Activated CD8-positive, alpha-beta memory T cell treated with anti-CD3 and anti-CD28 coated beads, Interleukin-2, amount 50 U/mL, for 1 hour (primary cell): Measurements from ENCODE around the gene GRM1.

Source experiments
- DNase-seq: peaks from one replicate; pipeline ENCODE4 v3.0.0-alpha.2; 2020; ENCODE audit errors: extremely low read depth

The GRM1 gene

DNA sequence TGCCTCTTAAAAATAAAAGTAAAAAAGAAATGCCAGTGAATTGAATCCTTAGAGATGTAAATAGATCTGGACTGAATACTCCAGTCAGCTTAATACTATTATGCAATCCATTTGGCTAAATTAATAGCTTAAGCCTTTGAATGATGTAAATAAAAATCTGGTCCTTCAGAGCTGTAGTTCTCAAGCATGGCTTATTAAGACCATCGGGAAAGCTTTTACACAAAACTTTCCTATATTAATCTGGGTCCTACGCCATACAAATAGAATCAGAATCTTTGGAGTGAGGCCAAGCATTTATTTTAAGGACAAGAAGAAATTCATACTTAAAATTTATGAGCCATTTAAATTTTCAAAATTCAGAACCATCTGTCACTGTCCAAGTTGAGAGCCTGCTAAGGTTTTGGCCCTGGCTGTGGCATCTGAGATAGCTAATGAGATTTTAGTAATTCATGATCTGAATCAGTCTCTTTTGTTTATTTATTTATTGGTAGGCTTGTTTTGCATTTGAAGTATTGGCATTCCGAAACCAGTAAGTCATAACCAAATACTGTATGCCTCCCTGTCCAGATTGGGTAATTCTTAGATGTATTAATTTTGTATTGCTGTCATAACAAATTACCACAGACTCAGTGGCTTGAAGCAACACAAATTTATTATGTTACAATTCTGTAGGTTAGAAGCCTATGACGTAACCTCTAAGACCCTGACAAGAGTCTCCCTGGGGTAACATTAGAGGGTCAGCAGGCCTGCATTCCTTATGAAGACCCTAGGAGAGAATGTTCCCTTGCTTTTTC, 286.7 kb downstream of the GRM1 start:
- DNase-seq: no peak

DNA sequence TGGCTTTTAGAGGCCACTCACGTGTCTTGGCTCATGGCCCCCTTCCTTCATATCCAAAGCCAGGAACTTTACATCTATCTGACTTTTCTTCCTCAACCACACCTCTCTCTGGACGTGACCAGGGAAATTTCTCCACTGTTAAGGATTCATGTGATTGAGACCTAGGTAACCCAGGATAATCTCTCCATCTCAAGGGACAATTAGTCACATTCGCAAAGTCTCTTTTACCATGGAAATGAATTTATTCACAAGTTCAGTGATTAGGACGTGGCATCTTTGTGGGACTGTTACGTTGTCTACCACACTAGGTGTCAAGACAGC, 287.3 kb downstream of the GRM1 start:
- no peak for DNase-seq

DNA sequence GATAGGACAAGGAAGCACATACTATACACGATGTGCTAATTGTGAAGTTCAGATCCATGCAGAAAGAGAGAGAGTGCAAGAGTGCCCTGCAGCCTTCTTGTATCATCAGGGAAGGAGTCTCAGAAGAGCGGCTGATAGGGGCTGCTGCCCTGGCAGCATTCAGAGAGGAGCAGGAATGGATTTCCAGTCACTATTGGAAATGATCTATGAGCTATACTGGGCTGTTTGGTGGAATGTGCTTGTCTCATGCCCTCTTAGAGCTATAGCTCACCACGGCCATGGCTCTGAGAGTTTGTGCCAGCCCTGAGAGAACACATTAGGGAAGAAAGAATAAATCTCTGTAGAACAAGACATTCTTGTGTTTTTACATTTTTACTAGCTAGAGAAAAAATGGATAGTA, 302.2 kb downstream of the GRM1 start:
- DNase-seq: no peak

DNA sequence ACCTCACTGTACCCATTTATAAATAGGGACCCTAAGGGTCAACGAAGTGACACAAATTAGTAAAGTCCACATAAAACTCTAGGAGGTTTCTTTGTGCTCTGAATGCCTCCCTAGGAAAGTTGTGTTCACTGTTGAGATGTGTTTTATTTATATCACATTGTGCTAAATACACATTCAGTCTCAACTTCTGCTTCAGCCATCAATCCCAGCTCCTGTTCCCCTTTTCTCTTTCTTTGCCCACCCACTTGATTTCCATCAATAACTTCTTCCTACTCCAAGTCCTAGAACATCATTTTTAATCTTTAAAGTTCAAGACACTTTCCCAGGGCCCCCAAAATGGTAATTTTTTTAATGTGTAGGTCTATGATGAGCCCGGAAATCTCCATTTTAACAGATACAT, 306.5 kb downstream of the GRM1 start:
- DNase-seq: no peak

DNA sequence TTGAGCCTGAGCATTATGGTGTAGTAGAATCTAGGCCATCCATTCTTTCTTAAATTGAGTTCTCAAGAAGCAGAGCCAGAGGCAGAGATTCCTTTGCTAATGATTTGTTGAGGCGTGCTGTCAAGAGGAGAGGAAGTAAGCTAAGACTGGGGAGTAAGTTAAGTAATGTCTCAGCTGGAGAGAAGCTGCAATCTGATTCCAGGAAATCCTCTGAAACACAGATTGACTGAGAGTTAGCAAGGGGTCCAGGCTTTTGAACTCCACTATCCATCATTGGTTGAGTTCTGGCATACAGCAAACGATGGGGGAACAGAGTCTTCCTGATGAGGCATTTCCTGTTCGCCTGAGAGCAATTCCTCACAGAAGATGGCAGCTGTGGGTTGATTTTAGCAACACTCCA, 307.3 kb downstream of the GRM1 start:
- no peak for DNase-seq

DNA sequence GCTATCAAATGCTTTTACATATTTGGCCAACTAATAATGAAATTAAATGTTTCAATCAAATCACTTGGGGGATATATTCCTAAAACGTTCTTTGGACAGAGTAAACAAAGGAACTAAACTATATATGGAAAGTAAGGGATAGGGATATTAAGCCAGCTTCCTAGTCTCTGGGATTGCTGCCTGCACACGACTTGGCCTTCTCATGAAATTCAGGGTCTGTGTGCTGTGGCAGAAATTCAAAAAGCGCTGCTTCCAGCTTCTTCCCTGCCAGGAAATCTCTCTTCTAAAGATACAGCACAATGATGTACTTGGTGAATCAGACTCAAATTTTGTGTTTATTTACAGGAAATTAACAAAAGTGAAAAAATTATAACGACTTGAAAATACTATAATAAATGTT, 308.5 kb downstream of the GRM1 start:
- DNase-seq: no peak

DNA sequence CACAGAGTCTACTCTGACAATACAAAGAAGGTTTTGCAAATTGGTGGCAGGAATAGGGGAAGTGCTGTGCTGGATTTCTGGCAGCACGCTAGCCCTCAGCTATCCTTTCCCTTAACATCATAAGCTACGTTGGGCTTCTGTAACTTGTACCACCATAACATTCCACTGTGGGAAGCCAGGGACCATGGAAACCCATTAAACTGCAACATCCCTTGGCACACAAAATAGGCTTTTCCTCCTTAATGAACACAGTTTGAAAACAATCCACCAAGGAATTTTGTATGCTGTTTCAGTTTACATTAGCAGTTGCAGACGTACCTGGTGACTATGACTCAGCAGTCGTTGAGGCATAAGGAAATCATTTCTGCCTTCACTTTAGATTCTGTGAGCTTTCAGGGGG, 310.9 kb downstream of the GRM1 start:
- no peak for DNase-seq

DNA sequence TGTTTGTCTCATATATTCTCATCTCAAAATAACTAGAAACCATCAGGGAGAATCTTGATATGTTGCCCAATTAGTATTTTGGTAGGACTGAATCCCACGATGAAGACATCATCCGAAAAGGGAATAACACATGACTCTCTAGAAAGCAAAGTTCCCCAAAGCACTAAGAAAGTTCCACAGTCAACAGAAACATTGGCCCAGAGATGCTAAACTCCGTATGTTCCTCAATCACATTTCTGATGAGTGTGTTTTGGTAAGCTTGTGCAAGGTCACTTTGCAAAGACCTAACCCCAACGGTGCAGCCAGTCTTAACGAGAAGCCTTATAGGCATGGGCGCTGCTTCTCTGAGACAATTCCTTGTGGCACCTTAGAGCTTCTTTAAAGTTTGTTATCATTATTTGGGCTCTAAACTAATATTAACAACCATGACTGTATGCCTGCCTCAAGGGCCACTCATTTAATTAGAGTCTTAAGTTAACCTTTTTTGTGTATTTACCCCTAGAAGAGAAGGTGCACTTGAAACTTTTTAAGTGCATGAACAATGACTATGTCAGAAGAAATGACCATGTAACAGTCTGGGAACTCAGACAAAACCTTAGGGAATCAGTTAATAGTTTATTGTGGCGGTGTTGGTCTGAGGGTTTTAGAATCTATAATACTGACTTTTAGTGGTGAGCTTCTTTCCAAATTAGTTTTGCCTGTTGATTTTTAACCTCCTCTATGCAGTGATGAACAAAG, 312.8 kb downstream of the GRM1 start:
- no peak for DNase-seq

DNA sequence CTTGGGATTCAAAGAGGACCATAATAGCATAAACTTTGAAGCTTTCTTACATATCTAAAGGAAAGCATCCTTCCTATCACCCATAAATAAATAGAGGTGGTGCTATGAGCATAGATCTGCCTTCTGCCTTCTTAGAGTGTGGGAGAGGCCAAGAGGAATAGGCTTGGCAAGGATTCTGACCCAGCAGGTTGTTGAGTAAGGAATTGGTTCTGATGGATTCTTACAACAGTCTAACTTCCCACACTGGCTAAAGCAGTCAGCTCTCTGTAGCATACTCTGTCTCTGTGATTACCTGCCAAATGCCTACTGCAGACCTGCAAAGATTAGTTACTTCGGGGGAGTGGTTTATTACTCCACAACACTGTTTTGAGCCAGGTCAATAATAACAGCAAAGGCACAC, 316.7 kb downstream of the GRM1 start:
- no peak for DNase-seq

DNA sequence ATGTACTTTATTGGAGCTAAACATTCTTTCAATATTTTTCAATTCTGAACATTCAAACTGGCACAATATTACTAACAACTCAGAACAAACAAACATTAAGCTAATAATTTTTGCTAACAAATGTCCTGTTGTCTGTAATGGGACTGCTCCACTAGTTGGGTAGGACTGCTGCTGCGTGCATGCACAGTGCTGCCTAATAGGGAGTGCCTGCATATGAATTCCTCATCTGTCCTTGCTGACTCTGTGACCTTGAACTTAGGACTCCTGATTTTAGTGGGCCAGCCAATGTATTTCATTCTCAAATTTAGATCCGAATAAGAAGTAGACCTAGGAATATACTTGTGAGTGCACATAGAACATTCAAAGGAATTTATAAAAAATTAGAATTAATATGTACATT, 318.2 kb downstream of the GRM1 start:
- no peak for DNase-seq

DNA sequence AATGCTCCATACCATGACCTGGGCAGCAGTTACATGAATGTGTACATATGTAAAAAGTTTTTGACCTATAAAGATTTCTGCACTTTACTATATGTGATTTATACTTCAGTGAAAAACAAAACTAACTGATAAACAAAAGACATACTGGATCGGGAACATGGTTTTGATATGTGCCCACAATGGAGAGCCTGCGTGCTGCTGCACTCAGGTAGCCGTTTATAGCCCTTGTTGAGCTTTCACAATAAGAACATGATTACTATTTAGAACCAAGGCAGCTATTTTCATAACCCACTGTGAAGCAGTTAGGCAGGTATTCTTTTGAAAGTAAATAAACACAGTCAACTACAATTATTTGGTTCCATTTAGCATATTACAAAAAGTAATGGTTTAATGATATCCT, 318.8 kb downstream of the GRM1 start:
- DNase-seq: no peak

DNA sequence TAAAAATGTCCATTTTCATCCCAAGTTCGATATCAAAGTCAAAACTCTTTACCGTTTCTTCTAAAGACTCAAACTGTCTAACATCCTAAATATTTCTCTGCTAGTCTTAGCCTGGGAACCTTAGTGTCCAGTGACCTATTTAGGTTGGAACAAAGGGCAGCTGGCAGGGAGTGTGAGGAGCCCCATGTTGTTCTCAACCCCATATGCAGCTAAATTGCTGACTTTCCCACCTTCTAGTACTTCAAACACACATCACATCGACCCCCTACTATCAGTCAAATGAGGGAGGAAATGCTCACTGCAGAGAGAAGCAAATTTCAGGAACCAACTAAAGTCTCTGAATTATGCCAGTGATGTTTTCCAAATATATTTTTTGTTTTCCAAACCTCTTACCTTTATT, 322.2 kb downstream of the GRM1 start:
- DNase-seq: no peak

DNA sequence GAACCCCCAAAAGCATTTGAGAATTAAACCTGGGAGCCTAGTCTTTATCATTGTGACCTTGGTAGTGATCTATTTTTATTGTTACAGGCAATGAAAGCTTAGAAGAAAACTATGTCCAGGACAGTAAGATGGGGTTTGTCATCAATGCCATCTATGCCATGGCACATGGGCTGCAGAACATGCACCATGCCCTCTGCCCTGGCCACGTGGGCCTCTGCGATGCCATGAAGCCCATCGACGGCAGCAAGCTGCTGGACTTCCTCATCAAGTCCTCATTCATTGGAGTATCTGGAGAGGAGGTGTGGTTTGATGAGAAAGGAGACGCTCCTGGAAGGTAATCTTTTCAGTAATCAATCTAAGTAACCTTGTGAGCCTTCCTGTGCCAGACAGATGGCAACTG, 323.3 kb downstream of the GRM1 start:
- no peak for DNase-seq

DNA sequence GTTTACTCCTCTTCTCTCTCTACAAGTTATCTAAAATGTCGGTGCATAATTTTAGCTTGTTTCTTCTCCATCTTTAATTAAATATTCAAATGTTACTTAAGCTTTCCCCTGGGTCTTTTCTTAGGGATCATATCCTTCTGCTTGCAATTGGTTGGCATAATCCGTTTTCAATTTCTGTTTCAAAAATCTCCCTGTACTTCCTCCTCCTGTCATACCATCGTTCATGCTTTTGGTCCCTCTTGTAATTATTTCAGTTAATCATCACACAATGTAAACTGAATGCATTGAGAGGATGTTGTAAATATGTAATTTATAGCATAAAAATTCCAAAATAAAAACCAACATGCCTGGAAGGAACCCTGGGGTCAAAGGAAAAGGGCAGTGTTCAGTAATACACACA, 325.6 kb downstream of the GRM1 start:
- DNase-seq: no peak

DNA sequence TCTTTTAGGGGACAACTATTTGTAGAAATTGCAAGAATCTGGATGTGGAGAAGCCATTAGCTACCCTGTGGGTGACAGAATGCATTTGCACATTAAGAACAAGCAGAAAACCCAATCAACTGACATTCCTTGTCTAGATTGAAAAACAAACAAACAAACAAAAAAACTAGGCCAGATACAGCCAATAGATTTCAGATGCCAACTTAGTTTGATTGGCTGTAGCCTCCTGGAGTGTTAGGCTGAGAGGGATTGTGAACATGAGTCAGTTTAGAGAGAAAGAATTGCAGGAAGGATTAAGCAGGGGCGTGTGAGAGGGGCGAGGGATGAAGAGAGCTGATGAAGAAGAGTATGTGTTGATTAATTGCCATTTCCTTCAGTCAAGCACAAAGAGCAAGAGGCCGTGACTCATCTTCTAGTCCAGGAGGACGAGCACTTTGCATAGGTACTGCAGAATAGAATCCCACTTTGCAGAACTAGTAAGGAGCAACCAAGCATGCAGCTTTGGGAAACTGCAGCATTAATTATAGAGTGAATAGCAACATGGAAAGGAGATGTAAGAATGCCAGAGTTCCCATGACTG, 326.7 kb downstream of the GRM1 start:
- DNase-seq: no peak

DNA sequence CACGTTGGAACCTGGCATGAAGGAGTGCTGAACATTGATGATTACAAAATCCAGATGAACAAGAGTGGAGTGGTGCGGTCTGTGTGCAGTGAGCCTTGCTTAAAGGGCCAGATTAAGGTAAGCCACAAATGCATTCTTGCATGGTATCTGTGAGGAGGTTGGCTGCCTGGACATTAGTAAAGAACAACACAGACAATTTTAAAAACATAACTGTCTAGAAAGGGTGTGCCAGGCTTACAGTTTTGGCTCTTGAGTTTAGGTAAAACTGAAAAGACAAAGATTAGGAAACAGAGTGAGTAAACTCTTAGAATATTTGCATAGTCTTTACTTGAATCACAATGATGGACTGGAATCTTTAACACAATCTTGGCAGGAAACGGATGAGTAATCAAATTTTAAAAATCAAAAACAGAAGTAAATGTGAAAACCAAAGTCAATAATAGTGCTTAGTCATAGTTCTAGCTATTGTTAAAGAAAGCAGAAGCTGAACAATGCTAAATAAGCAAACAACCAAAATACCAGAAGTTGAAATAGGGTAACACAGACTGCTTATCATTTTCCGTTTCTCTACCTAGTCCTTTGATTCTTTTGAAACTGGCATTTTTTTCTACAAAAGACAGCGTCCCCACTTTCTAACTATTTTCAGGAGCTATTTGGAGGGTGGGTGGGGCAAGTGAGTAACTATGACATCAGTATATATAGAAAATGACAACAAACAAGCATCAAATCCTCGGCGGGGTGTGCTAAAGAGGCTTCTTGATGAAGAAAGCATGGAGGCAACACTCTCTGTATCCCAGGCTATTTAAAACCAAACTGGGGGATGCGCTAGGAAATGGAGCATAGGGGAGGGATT, 328.9 kb downstream of the GRM1 start:
- no peak for DNase-seq

DNA sequence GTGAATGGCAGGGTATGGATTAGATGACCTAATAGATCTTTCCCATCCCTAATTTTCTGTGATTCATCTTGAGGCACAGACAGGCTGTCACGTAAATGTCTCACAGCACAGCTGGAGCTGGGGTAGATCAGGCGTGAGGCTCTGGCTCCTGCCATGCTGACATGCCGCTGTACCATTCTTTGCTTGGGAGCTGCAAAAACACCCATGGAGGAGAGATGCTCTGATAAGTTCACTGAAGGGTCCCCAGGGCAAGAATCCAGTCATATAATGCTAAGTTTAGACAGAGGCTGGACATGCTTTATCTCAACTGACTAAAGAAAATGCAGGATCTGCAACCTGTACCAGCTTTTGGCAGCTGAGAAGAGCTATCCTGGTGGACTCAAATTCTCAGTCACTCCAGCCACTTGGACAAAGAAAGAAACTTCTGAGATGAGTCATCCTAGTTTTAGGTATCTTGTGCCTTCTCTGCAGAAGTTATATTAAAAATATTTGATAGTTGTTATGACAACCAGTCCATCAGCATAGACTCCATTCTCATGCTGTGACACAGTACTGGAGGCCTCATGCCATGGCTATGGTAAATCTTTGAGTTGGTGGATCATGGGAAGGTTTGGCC, 329.7 kb downstream of the GRM1 start:
- DNase-seq: no peak

DNA sequence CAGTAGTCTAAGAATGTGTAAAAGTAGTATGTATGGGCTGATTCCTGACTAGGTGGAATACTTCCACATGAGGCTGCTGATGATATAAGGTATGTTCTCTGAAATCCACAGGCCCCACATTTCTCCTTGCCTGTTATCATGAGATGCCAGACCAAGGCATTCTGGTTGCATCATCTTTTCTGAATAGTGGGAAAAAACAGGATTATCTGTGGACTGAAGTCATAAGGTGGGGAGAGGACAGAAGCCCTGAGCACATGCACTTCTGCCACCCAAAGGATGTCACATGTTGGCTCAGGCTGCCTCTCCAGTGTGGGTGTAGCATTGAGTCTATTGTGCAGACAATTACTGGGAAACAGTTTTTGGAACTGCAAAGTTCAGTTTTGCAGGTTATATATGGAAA, 330.3 kb downstream of the GRM1 start:
- no peak for DNase-seq

DNA sequence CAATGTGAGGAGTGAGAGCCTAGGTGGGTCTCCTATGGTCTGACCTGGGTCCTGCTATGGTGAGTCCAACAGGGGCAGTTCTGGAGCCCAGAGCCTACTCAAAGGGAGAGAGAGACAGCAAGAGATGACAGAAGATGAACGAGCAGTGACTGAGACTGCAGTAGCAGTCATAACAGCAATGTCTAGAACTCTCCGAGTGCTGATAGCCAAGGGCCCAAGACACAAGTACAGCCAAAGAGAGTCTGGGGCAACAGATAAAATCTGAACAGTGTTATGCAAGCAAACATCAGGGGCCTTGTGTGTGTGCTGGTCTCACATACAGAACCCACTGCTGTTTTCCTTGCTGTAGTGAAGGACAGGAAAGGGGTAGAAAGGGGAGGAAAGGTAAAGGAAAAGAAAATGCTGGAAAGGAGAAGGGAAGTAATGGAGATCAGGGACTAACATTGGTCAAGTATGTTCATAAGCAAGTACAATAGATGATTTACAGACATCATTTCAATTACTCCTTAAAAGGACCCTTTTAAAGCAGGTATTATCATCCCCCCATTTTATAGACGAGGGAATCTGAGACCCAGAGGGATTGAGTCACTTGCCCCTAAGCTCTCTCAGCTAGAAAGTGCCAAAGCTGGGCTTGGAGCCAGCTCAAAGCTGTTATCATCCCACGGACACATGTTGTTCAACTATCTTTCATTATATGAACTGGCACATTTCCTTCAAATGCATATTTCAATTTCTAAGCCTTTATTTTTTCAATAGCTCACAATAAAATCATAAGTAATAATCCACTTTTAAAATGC, 332.5 kb downstream of the GRM1 start:
- DNase-seq: no peak

DNA sequence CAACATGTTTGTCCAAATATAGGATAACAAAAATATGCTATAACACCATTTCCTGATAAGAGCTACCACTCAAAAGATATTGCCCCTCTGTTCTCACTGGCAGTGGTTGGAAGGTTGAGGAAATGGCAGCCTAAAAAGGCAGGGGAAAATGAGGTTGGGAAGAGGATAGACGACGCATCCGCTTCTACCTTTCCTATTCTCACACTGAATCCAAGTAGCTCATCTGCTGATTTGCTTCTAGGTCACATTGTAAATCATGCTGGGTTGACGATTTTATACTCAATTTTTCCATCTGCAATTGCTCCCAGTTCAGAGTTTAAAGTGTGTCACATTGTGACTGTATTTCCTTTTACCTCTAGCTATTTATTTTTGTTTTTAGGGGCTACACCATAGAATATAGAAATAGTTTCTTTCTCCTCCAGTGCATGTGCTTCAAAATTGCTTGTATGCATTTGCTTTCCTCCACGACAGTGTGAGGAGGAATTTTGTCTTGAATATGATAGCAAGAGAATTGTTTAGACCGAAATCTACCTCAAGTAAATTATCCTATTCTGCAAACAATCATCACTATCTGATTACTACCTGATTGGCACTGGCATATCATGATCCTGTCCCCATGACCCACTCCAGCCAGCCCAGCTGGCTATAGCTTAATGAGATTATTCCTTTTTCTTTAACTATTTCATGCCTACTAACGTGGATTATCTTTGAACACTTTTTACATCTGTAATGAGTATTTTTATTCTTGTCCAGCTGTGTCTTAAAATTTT, 335.2 kb downstream of the GRM1 start:
- DNase-seq: no peak
